ENCODE measurements around the gene LGALS8. TPM values are rescaled to one million over a fixed set of nuclear protein-coding genes. Genes with fewer than 3 reads are reported as not detected.
"Not testable (repeated sequence)": the region's sequence is repeated elsewhere in the genome, so short reads cannot be mapped to it uniquely, and the experiment has no call there.

Gene LGALS8
- total RNA-seq, 1 experiment from 2014 or later, result 35.3 TPM

- intact Hi-C loops (cut with micrococcal nuclease; ENCODE audit: unreplicated experiment), result no loop called here
- Histone ChIP-seq H3K4me3 (ENCODE audit: low read depth, low read length, poor library complexity, severe bottlenecking) (no peak overlapping the region), H3K36me3 (ENCODE audit: insufficient read depth, low read length, poor library complexity, severe bottlenecking) (no peaks in the 10 kb centered on the region), H3K9me3 (ENCODE audit: low read depth, low read length, poor library complexity, severe bottlenecking) (no peaks in the 10 kb centered on the region), H3K27me3 (replicated peaks; ENCODE audit: insufficient read depth, low read depth, low read length, poor library complexity) (no peaks in the 10 kb centered on the region), H3K27ac (ENCODE audit: low read depth, low read length, poor library complexity, severe bottlenecking) (no peak overlapping the region), H3K4me1 (ENCODE audit: insufficient read depth, low read length, poor library complexity, severe bottlenecking) (no peaks in the 10 kb centered on the region)
- no TSS peak for BruUV-seq (replicated peaks)
- ChIA-PET CTCF (no interaction called here), POLR2A (ENCODE audit: low non-redundant PET) (no interaction called here)
- no peak for TF ChIP-seq CTCF (conservative IDR thresholded peaks at IDR 0.05; ENCODE audit: low read depth, low read length)
- no peak for TF ChIP-seq EZH2 (IDR thresholded peaks at IDR 0.05; ENCODE audit: borderline replicate concordance, low read depth, low read length, poor library complexity, severe bottlenecking)
- no peak for DNase-seq (ENCODE audit: low spot score)
Measured at GRCh38 chr1:236484310-236484971, 39.3 kb upstream of the LGALS8 start.

- Histone ChIP-seq H3K27ac (ENCODE audit: low read depth, low read length, poor library complexity, severe bottlenecking) (no peak overlapping the region), H3K4me3 (ENCODE audit: low read depth, low read length, poor library complexity, severe bottlenecking) (no peak overlapping the region), H3K4me1 (ENCODE audit: insufficient read depth, low read length, poor library complexity, severe bottlenecking) (no peaks in the 10 kb centered on the region), H3K9me3 (ENCODE audit: low read depth, low read length, poor library complexity, severe bottlenecking) (no peaks in the 10 kb centered on the region), H3K27me3 (replicated peaks; ENCODE audit: insufficient read depth, low read depth, low read length, poor library complexity) (no peaks in the 10 kb centered on the region), H3K36me3 (ENCODE audit: insufficient read depth, low read length, poor library complexity, severe bottlenecking) (no peaks in the 10 kb centered on the region)
- ChIA-PET POLR2A (ENCODE audit: low non-redundant PET) (no interaction called here), CTCF (no interaction called here)
- BruUV-seq (replicated peaks), result no TSS peak
- intact Hi-C loops (cut with micrococcal nuclease; ENCODE audit: unreplicated experiment), result no loop called here
- DNase-seq (ENCODE audit: low spot score), result no peak
- TF ChIP-seq EZH2 (IDR thresholded peaks at IDR 0.05; ENCODE audit: borderline replicate concordance, low read depth, low read length, poor library complexity, severe bottlenecking), result no peak
- TF ChIP-seq CTCF (conservative IDR thresholded peaks at IDR 0.05; ENCODE audit: low read depth, low read length), result no peak
Measured at GRCh38 chr1:236486356-236487002, 37.3 kb upstream of the LGALS8 start.

- DNase-seq (ENCODE audit: low spot score); POLR2A ChIA-PET (ENCODE audit: low non-redundant PET); CTCF ChIA-PET; H3K4me3 ChIP-seq (ENCODE audit: low read depth, low read length, poor library complexity, severe bottlenecking); H3K27ac ChIP-seq (ENCODE audit: low read depth, low read length, poor library complexity, severe bottlenecking); H3K4me1 ChIP-seq (ENCODE audit: insufficient read depth, low read length, poor library complexity, severe bottlenecking); H3K9me3 ChIP-seq (ENCODE audit: low read depth, low read length, poor library complexity, severe bottlenecking); H3K27me3 ChIP-seq (replicated peaks; ENCODE audit: insufficient read depth, low read depth, low read length, poor library complexity); BruUV-seq (replicated peaks); H3K36me3 ChIP-seq (ENCODE audit: insufficient read depth, low read length, poor library complexity, severe bottlenecking); intact Hi-C loops (cut with micrococcal nuclease; ENCODE audit: unreplicated experiment): not testable (repeated sequence)
Measured at GRCh38 chr1:236489161-236489560, 34.6 kb upstream of the LGALS8 start.

All from A673 (cell line).